Pancreas (tissue), 10 donors: ENCODE data around the gene PIK3R2. TPM values are rescaled to one million over a fixed set of nuclear protein-coding genes. Genes with fewer than 3 reads are reported as not detected.

Experiments used
- ATAC-seq, 4 donors: fragments of 200-7000 bp; cut with Tn5 transposase; one replicate each; pipeline versions ENCODE4 v1.8.0 to v1.9.1; 2020; ENCODE audit warnings: mild to moderate bottlenecking in 4 of 4, moderate library complexity in 4 of 4
- DNase-seq, 6 donors: peaks; one replicate each; pipeline ENCODE4 v3.0.0-alpha.2; 2020
- FAIRE-seq: peaks from 2 replicates; lab custom pipeline; 2012; peaks lifted over from hg19 to GRCh38; lab: Jason Lieb, UNC
- H3K27ac ChIP-seq, 4 donors: fragments of 200-600 bp; sonication (generic); 1 replicate in 3 of 4; 2 replicates in 1 of 4; pipeline versions ENCODE4 v1.5.0 to v1.8.0; 2020
- H3K27me3 ChIP-seq, 4 donors: fragments of 200-600 bp; one replicate each; pipeline ENCODE4 v1.8.0; 2021
- H3K36me3 ChIP-seq, 3 donors: fragments of 200-600 bp; sonication (generic) in 1 of 3; one replicate each; pipeline versions ENCODE4 v1.5.0 to v1.8.0; 2020 to 2021
- H3K4me1 ChIP-seq, 3 donors: fragments of 200-600 bp; one replicate each; pipeline ENCODE4 v1.8.0; 2021
- H3K4me3 ChIP-seq, 4 donors: fragments of 200-600 bp; sonication (generic) in 2 of 4; one replicate each; pipeline versions ENCODE4 v1.5.0 to v1.8.0; 2020 to 2021
- H3K9me3 ChIP-seq, 4 donors: fragments of 200-600 bp; one replicate each; pipeline ENCODE4 v1.8.0; 2021
- WGBS, 2 donors: extraction: QIAGEN DNeasy Blood & Tissue Kit; methylation state at CpG; one replicate each; pipeline ENCODE4 v1.1.7; 2013; 5-methylcytosine and 5-hydroxymethylcytosine counted together
- intact Hi-C, 3 donors: fragments of 100-400 bp; cut with DNase I; formaldehyde crosslinking; loops; one replicate each; pipeline versions ENCODE4 v1.11.1 to v1.14.2; 2022
- polyA plus RNA-seq, 2 donors: library from polyadenylated mRNA; stranded (reverse); fragments of 200-250 nt; gene quantifications; one replicate each; pipeline ENCODE4 v1.2.3, GENCODE V29; 2013
- total RNA-seq, 6 donors: library from RNA; stranded (reverse); fragmentation: NEBNext Ultra II Directional in 4 of 6; extraction: Animal tissue kit (Norgen Biotek cat#: 25700) in 4 of 6; gene quantifications; one replicate each; pipeline versions ENCODE4 v1.2.1 to v1.2.4, GENCODE V29; 2021 to 2023
- TF ChIP-seq, protein P1 (sequence below), 4 donors: fragments of 200-600 bp; sonication (generic) in 3 of 4; IDR thresholded peaks; one replicate each; pipeline versions ENCODE4 v1.5.0 to v1.8.0; 2021; ENCODE audit warnings: antibody characterized with exemption in 4 of 4
- donor health status: healthy with polysubstance abuse.
- donor health status: DM: no; HTN: no; CAD: no; lungs with moderate emphysema.
- donor health status: DM: no; HTN: no; CAD: no.
- donor health status: control.
- donor health status: control.
- donor health status: Bipolar disorder and iron deficiency.
- donor health status: DM: yes; HTN: yes; CAD: no.
- donor health status: DM: no; HTN: no; CAD: no.
- donor health status: DM: no; HTN: no; CAD: no.
- donor health status: DM: yes; HTN: yes; CAD: no.

PIK3R2 gene
- total and polyA plus RNA-seq, 8 donors, result 4.3 to 21.2 (median 11.9) TPM

DNA sequence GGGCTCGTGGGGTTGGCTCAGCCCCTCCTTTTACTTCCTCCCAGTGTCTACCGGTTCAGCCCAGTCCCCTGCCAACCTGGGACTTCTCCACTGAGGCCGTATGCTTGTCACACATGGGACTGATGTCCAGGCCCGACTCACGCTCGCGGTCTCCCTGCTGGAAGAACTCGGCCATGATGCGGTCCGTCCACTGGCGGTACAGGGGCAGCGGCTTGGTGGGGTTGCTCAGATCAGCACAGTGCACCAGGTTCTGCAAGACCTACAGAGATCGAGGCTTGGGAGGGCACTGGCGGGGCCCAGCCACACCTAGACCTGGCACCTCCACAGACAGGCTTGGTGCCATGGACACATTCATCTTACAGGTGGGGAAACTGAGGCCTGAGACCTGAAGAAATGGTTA, 58.7 kb downstream of the PIK3R2 start:
- WGBS, 2 donors, result 73 to 79% methylated on average over 14 of the region's 14 CpGs
- DNase-seq, result no peak
- Histone ChIP-seq H3K36me3 (no peaks in the 10 kb centered on the region), H3K27me3 (no peaks in the 10 kb centered on the region), H3K9me3 (no peaks in the 10 kb centered on the region), H3K27ac (no peak overlapping the region), H3K4me1 (no peaks in the 10 kb centered on the region), H3K4me3 (no peak overlapping the region)
- ATAC-seq, result no peak
- FAIRE-seq, result no peak
- intact Hi-C loops, result loop anchor here in 2 of 3 donors (5.0 to 10.0 kb wide), 2 partner anchors 46 to 53 kb away; a partner anchor contains a TSS
- TF ChIP-seq, protein P1, sequence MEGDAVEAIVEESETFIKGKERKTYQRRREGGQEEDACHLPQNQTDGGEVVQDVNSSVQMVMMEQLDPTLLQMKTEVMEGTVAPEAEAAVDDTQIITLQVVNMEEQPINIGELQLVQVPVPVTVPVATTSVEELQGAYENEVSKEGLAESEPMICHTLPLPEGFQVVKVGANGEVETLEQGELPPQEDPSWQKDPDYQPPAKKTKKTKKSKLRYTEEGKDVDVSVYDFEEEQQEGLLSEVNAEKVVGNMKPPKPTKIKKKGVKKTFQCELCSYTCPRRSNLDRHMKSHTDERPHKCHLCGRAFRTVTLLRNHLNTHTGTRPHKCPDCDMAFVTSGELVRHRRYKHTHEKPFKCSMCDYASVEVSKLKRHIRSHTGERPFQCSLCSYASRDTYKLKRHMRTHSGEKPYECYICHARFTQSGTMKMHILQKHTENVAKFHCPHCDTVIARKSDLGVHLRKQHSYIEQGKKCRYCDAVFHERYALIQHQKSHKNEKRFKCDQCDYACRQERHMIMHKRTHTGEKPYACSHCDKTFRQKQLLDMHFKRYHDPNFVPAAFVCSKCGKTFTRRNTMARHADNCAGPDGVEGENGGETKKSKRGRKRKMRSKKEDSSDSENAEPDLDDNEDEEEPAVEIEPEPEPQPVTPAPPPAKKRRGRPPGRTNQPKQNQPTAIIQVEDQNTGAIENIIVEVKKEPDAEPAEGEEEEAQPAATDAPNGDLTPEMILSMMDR (IDR thresholded peaks at IDR 0.05), result no peak

DNA sequence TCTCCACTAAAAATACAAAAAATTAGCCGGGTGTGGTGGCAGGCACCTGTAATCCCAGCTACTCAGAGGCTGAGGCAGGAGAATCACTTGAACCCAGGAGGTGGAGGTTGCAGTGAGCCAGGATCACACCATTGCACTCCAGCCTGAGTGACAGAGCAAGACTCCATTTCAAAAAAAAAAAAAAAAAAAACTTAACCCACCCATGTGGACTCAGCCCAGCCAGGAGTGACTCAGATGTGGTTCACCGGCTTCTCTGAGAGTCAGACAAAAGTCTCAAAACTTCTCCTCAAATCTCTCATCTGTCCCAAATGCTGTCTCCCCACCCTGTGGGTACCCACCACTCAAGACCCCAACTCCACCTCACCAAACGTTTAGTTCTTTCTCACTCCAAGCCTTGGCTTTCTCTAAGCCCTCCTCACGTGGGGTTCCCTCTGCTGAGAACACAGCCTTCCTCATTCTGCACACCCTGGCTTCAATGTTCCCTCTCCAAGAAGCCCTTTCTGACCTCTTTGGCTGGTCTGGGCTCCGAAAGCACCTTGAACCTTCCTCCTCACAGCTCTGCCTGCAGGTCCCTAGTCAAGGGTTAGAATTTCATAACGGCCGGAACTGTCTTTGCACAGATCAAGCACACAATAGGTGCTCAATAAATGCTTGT, 61.9 kb downstream of the PIK3R2 start:
- FAIRE-seq (no peak), ATAC-seq (no peak), DNase-seq (no peak)
- intact Hi-C loops, result loop anchor here in 2 of 3 donors (5.0 to 10.0 kb wide), 2 partner anchors 42 to 50 kb away; a partner anchor contains a TSS
- no peak overlapping the region for H3K27ac ChIP-seq
- H3K4me1 ChIP-seq, result no peaks in the 10 kb centered on the region
- no peak overlapping the region for H3K4me3 ChIP-seq
- 67 to 71% methylated on average over 7 of the region's 7 CpGs for WGBS, 2 donors
- H3K27me3 ChIP-seq, result no peaks in the 10 kb centered on the region
- no peaks in the 10 kb centered on the region for H3K36me3 ChIP-seq
- TF ChIP-seq, protein P1 (IDR thresholded peaks at IDR 0.05), result no peak
- H3K9me3 ChIP-seq, result no peaks in the 10 kb centered on the region

DNA sequence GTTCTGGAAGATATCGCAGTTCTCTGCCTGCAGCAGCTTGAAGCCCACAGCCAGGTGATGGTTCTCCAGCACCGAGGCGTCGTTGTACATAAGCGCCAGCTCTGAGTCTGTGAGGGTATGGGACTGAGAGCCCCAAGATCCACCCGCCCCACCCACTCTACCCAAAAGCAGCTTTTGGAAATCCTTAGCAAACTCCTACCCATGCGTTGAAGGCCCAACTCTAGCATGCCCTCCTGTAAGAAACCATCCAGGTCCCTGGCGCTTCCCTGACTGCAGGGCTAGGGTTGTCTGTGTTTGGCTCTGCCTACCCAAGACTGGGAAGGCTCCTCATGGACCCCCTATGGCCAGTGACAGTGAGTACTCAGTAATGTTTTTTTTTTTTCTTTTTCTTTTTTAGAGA, 63.8 kb downstream of the PIK3R2 start:
- no peaks in the 10 kb centered on the region for H3K27me3 ChIP-seq
- FAIRE-seq (no peak), DNase-seq (no peak), ATAC-seq (no peak)
- WGBS, 2 donors, result 93 to 94% methylated on average over 8 of the region's 8 CpGs
- H3K36me3 ChIP-seq, result no peaks in the 10 kb centered on the region
- H3K9me3 ChIP-seq, result no peaks in the 10 kb centered on the region
- H3K27ac ChIP-seq, result no peak overlapping the region
- no peaks in the 10 kb centered on the region for H3K4me1 ChIP-seq
- intact Hi-C loops, result loop anchor here in 1 of 3 donors (10.0 kb wide), 1 partner anchor 48 kb away; no protein-coding TSS in a partner anchor
- no peak overlapping the region for H3K4me3 ChIP-seq
- TF ChIP-seq, protein P1 (IDR thresholded peaks at IDR 0.05), result no peak

DNA sequence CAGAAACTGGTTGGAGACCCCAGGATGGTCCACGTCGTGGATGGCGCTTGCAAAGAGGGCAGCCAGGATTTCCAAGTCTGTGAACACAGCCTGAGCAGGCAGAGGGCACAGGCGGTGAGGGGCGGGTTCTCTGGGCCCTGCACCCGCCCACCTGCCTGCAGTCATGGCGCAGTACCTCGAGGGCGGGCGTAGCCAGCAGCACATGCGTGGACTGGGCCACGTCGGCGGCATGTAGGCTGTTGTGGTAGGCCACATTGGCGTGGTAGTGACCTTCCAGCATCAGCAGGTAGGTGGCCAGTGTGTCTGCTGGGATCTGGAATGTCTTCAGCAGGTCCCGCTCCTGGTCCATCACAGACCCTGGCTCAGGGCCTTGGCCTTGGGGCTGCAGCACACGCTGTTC, 65.2 kb downstream of the PIK3R2 start:
- no peak overlapping the region for H3K27ac ChIP-seq
- 76 to 85% methylated on average over 17 of the region's 17 CpGs for WGBS, 2 donors
- ATAC-seq, result no peak
- no peaks in the 10 kb centered on the region for H3K9me3 ChIP-seq
- no peak for FAIRE-seq
- H3K36me3 ChIP-seq, result no peaks in the 10 kb centered on the region
- TF ChIP-seq, protein P1 (IDR thresholded peaks at IDR 0.05), result no peak
- no peak for DNase-seq
- H3K4me1 ChIP-seq, result no peaks in the 10 kb centered on the region
- no peak overlapping the region for H3K4me3 ChIP-seq
- no peaks in the 10 kb centered on the region for H3K27me3 ChIP-seq
- intact Hi-C loops, result loop anchor here in 1 of 3 donors (10.0 kb wide), 1 partner anchor 47 kb away; no protein-coding TSS in a partner anchor

DNA sequence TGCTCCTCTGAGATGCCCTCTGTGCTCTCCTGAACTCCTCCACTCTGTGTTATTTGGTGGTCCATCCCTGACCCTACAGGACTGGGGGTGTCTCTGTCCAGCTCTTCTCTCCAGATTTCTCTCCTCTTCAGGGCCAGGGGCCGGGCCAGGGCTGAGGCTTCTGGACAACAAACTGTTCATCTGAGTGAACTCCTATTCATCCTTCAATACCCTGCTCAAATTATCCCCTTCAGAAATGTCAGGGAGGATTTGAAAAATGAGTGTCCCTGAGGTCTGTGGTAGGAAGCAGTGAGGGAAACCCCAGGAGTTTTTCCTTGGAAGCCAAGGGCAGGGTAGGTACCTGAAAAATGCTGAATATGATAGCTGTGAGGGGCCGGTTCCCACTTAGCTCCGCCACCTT, 65.6 kb downstream of the PIK3R2 start:
- Histone ChIP-seq H3K27ac (no peak overlapping the region), H3K4me1 (no peaks in the 10 kb centered on the region), H3K4me3 (no peak overlapping the region), H3K9me3 (no peaks in the 10 kb centered on the region), H3K36me3 (no peaks in the 10 kb centered on the region), H3K27me3 (no peaks in the 10 kb centered on the region)
- DNase-seq (no peak), FAIRE-seq (no peak), ATAC-seq (no peak)
- intact Hi-C loops, result loop anchor here in 1 of 3 donors (10.0 kb wide), 1 partner anchor 46 kb away; no protein-coding TSS in a partner anchor
- TF ChIP-seq, protein P1 (IDR thresholded peaks at IDR 0.05), result no peak
- WGBS, 2 donors, result 84 to 87% methylated on average over 3 of the region's 3 CpGs
